ENCODE data around the gene ATP8B1. TPM values are rescaled to one million over a fixed set of nuclear protein-coding genes. Genes with fewer than 3 reads are reported as not detected.

The ATP8B1 gene
- total and polyA plus RNA-seq, 2 of the 8 experiments (the other 6 are each of a cell fraction or from before 2014, with no cell fraction given), result 1.1 to 4.6 TPM

- Histone ChIP-seq H3K56ac (replicated peaks; ENCODE audit: insufficient read length, low read depth, low read length) (no peak overlapping the region), H3K14ac (ENCODE audit: insufficient read length) (no peak overlapping the region), H4K8ac (ENCODE audit: extremely low read depth, insufficient read depth, low read length) (no peak overlapping the region), H4K20me1 (replicated peaks in 1 of 2; ENCODE audit: control insufficient read depth in 1 of 2, insufficient read depth in 2 of 2, low read length in 2 of 2) (no peaks in the 10 kb centered on the region), H3K79me2 (ENCODE audit: control insufficient read depth in 1 of 2, insufficient read depth in 2 of 2, low read length in 2 of 2) (no peaks in the 10 kb centered on the region), H2BK12ac (ENCODE audit: low read depth, low read length) (no peak overlapping the region), H2AK5ac (ENCODE audit: low read depth, low read length) (no peak overlapping the region), H3K4me3 (ENCODE audit: extremely low read depth in 1 of 4, insufficient read depth in 2 of 4, low read depth in 3 of 4, low read length in 4 of 4) (no peak overlapping the region), H3K4ac (replicated peaks; ENCODE audit: insufficient read length, low read depth, low read length) (no peak overlapping the region), H2BK15ac (ENCODE audit: low read length) (no peak overlapping the region), H3K27me3 (replicated peaks in 1 of 4; ENCODE audit: control insufficient read depth in 3 of 4, extremely low read depth in 1 of 4, insufficient read depth in 3 of 4, low read length in 3 of 4) (no peaks in the 10 kb centered on the region), H3K27ac (ENCODE audit: low read depth, low read length) (no peak overlapping the region), H3K4me2 (ENCODE audit: insufficient read depth in 1 of 2, low read depth in 2 of 2, low read length in 2 of 2) (no peak overlapping the region), H2BK120ac (replicated peaks; ENCODE audit: low read depth, low read length) (no peak overlapping the region), H3K18ac (ENCODE audit: extremely low read depth, low read length) (no peak overlapping the region), H3K23ac (ENCODE audit: insufficient read length) (no peak overlapping the region), H2BK5ac (ENCODE audit: low read depth, low read length) (no peak overlapping the region), H3K36me3 (ENCODE audit: control insufficient read depth in 2 of 4, insufficient read depth in 4 of 4, low read length in 3 of 4) (no peaks in the 10 kb centered on the region), H3K9me3 (ENCODE audit: insufficient read depth in 2 of 2, low read depth in 1 of 2, low read length in 1 of 2) (no peaks in the 10 kb centered on the region), H3K9ac (replicated peaks in 1 of 4; ENCODE audit: extremely low read depth in 1 of 4, low read depth in 3 of 4, low read length in 3 of 4) (no peak overlapping the region), H2AFZ (ENCODE audit: low read length) (no peak overlapping the region), H3K23me2 (ENCODE audit: low read depth, low read length) (no peaks in the 10 kb centered on the region; the same call in 1 of the 2 replicates), H2BK20ac (ENCODE audit: low read length) (no peak overlapping the region), H4K5ac (ENCODE audit: insufficient read length, low read depth, low read length) (no peak overlapping the region), H4K91ac (replicated peaks; ENCODE audit: insufficient read length, low read length) (no peak overlapping the region), H3K79me1 (ENCODE audit: low read depth, low read length) (no peaks in the 10 kb centered on the region; the same call in 1 of the 2 replicates), H3K4me1 (replicated peaks in 1 of 4; ENCODE audit: control insufficient read depth in 3 of 4, insufficient read depth in 4 of 4, low read length in 3 of 4) (no peaks in the 10 kb centered on the region)
- 84% methylated on average over 7 of the region's 7 CpGs; no CpG with 5 or more reads in 1 of the 2 experiments for WGBS, 2 experiments (ENCODE audit: extremely low coverage in 1 of 2, insufficient coverage in 1 of 2, insufficient read length in 1 of 2, insufficient replicate concordance in 2 of 2, low coverage in 1 of 2, low lambda C conversion rate in 2 of 2, missing lambda C conversion rate in 1 of 2)
- no peak for DNase-seq (ENCODE audit: low read depth in 1 of 2, low spot score in 2 of 2)
- no peak for FAIRE-seq
- ChIA-PET CTCF (ENCODE audit: partially characterized antibody) (interaction anchor here (0.6 to 0.7 kb wide), 2 partner anchors 28 to 1552 kb away, joined by 3 to 4 read pairs; no protein-coding TSS in a partner anchor), POLR2A (ENCODE audit: partially characterized antibody) (interaction anchor here (0.9 kb wide), 1 partner anchor 9 kb away, joined by 3 read pairs; no protein-coding TSS in a partner anchor)
- TF ChIP-seq EGR1 (IDR thresholded peaks at IDR 0.05; ENCODE audit: borderline replicate concordance, low read depth, low read length), result no peak
- no peak for TF ChIP-seq CEBPB (IDR thresholded peaks at IDR 0.05; ENCODE audit: low read depth, low read length)
- TF ChIP-seq RBBP5 (IDR thresholded peaks at IDR 0.05; ENCODE audit: borderline replicate concordance, low read depth, low read length), result no peak
- TF ChIP-seq, protein P1, sequence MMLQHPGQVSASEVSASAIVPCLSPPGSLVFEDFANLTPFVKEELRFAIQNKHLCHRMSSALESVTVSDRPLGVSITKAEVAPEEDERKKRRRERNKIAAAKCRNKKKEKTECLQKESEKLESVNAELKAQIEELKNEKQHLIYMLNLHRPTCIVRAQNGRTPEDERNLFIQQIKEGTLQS (IDR thresholded peaks at IDR 0.05; ENCODE audit: insufficient read depth, low read depth, low read length), result no peak
- no peak for TF ChIP-seq SIN3A (conservative IDR thresholded peaks at IDR 0.05 in 1 of 2, IDR thresholded peaks at IDR 0.05 in 1 of 2; ENCODE audit: low read depth in 1 of 2, low read length in 2 of 2)
- no peak for TF ChIP-seq GABPA (IDR thresholded peaks at IDR 0.05; ENCODE audit: borderline replicate concordance, insufficient read depth, low read length)
- TF ChIP-seq NRF1 (IDR thresholded peaks at IDR 0.05; ENCODE audit: low read depth, low read length), result no peak
- no peak for TF ChIP-seq SAP30 (IDR thresholded peaks at IDR 0.05; ENCODE audit: insufficient read depth, insufficient replicate concordance, low read length)
- TF ChIP-seq RAD21 (IDR thresholded peaks at IDR 0.05 in 1 of 2, conservative IDR thresholded peaks at IDR 0.05 in 1 of 2; ENCODE audit: low read depth in 2 of 2, low read length in 2 of 2), result no peak
- no peak for TF ChIP-seq E2F6 (IDR thresholded peaks at IDR 0.05)
Measured at GRCh38 chr18:57755473-57756067, 47.5 kb downstream of the ATP8B1 start.

Data from H1 (cell line).